Cerebellar nuclear complex (tissue), 1 donor: ENCODE measurements around the gene CAPN13.
A peak's percentile ranks its signal among the peaks of the same experiment; 100 is the strongest.

Experiments used
- DNase-seq, 2 experiments: peaks; one replicate each; lab custom pipeline; 2025; lab: John Stamatoyannopoulos, UW

Gene CAPN13

DNA sequence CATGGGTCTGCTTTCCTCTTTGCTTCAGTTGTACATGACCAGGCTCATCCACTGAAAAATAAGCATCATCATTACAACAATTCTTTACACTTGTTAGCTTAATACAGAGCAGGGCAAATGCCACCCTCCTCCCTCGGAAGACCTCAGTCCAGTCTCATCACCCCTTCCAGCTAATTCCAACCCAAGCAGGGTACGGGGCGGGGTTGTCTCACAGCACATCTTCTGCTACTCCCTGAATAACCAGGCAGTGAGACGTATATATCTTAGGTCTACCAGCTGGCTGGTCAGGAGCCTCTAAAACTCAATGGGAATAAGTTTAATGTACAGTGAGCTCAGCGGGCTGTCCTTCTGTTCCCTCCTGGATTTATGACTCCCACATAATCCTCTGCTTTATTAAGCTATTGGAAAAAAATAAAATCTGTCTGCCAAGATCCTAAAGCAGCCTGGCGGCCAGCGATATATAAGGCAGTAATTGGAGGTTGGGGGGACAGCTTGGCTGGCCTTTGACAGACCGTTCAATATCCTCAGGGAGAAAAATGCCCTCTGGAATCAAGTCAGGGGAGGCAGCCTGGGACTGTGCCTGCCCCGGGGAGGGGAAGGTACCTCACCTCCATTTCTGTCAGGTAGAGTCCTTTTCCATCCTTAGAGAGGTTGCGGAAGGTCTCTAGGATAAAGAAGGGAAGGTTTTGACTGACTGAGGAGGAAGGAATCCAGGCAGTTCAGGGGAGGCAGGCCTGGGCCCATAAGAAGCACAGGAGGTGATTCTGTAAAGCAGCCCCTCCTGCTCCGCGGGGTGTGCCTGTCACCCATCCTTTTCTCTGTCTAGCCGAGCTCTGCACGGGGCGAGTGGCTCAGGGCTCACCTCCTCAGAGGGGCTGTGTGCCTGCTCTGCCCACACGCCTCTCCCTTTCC, 76.3 kb downstream of the CAPN13 start:
- no peak for DNase-seq

DNA sequence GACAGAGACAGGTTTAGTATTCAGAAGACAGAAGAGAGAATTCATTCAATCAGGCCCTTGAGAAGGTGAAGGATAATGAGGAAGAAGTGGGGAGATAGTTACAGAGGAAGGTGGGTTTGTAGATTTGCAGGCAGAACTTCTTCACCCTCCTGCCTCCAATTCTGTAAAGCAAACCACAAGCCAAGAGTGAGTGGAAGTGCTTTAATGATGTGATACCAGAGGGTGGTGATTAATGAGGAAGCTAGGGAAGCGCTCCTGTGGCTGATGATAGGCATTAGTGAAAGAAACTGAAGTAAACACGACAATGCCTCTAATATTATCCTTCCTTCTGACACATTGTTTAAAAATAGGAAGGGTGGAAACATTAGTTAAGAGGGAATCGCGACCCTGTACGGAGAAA, 78.2 kb downstream of the CAPN13 start:
- DNase-seq, result no peak

DNA sequence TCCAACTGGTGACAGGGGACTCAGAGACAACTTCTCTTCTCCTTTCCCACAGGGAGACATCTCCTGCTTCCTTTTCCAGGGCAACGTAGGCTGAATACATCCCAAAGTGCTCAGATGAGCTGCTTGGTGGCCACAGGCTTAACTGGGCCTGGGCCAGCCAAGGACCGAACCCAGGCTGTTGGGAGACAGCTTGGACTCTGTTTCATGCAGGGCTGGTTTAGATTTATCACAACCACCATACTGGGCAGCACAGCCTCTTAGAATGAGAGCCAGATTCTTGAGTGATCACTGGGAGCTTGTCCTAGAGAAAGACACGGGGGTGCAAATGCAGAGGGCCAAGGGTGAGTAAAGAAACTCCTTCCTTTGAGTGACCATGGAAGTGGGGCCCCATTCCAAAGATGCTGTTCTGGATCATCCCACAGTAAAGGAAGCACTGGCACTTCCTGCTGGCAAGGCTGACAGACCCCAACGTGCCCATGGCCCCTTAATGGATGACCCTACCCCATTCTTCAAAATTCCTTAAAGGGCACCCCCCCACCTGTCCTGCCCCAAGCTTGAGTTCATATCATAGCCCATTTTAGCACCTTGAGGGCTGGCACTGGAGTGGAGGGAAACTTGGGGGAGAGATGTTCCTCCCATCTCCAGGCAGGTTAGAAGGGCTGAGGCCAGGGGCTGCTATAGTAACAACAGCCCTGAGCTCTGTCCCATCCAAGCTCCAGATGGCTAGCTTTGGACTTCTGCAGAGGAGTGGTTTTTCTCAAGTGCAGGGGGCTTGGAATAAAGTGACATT, 84.1 kb downstream of the CAPN13 start:
- DNase-seq, result no peak

DNA sequence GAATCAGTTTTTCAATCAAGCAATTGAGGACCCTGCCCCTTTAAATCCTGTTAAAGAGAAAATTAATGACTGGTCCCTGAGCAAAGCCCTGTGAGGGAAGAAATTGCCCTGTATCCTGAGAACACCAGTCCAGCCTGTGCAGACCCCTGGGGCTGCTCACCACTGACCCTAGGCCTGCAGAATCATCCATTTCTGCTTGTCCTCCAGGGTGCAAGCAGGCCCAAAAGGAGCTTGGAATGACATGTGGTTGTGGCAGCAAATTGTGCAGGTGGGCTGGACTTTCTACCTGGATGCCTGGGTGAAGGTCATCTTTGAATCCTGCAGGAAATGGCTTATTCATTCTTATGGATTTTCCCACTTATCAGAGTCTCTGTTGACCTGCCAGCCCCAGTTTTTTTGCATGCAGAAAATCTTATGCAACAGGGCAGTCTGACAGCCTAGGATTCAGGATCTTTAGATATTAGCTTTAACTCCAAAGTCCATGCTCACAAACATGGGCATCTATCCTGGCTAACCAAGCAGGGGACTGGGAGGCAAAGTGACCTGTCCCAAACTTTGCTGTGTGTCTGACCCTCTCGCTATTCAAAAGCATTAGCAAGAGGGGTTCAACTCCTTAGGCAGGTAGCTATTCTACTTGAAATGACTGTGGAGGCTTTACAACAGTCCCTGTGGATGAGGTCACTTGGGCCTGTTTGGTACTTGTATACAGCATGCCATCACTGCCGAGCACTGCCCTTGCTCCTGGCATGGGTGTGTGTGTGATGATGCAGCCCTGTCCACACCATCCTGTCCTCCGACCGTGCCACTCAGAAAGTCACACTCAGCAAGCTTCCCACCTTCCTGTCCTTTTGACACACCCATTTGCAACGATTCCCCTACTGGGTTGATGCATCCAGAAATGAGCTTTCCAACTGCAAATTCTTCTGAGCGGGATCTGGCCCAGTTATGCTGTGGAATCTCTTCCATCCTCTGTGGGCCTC, 85.3 kb downstream of the CAPN13 start:
- DNase-seq, result no peak

DNA sequence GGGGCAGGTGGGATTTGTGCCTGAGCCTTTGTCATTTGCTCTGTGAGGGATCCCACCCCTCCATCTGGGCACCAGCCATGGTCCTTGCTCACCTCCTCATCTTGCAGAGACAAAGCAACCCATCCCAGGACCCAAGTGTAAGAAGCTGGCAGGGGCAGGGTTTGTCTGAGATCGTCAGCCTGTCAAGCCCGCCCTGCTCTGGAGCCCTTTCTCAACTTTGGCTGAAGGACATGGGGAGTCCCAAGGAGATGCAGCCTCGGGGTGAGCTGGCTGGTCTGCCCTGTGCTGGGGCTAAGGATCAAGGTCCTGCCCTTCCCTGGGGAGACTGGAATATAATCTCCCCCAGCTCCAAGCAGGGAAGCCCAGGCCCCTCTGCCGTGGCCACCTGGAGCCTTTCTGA, 86.0 kb downstream of the CAPN13 start:
- no peak for DNase-seq

DNA sequence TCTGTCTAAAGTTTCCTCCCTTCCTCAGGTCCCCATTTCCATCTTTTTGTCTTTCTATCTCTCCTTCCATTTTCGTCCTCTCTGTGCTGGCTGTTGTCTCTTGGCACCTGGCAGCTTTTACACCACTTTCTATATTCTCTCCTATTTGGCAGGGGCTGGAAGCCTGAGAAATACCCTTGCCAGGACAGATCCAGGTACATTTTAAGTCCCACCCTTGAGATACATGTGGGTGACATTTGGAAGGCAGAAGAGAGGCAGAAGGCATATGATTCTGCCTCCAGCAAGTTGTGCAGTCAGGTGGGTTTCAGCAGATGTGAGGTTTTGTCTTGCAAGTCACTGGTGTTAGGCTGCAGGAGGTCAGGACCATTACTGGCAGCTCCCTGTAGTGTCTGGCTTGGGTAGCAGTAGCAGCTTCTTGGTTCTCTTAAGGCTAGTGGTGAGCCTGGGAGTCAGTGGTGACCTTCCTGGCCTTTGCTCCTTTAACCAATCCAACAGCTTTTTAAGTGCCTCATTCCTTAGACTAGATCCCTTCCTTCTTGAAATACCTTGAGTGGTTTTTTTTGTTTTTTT, 90.1 kb downstream of the CAPN13 start:
- DNase-seq, result no peak

DNA sequence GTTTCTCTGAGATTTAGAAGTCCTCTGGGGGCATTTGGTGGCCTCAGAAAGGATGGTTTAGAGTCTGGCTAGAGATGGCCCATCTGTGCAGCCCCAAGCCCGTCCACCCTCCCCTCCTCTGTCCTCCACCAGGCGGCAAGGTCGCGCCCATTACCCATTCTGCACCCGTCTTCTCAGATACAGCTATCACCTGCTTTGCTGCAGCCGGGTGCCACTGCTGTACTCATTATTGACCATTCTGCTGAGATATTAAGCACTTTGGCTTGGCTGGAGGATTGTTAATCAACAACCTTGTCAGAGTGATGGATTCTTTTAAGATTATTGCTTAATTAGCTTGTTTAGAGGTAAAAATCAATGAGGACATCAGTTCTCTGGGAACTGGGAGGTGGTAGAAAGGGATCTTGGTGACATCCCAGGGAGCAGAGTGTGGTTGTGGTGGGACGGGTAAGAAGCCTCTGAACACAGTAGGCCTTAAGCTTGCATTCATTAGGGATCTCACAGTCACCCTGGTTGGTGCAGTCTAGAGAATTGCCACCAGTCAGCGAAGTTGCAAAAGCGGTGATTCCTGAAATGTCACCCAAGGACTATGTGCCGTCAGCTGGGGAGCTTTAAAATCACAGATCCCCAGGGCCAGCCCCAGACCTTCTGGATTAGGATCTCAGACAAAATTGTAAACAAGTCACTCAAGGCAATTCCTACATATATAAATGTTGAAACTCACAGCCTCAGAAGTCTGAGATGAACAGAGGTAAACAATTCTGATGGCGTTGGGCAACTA, 90.9 kb downstream of the CAPN13 start:
- DNase-seq, result no peak

DNA sequence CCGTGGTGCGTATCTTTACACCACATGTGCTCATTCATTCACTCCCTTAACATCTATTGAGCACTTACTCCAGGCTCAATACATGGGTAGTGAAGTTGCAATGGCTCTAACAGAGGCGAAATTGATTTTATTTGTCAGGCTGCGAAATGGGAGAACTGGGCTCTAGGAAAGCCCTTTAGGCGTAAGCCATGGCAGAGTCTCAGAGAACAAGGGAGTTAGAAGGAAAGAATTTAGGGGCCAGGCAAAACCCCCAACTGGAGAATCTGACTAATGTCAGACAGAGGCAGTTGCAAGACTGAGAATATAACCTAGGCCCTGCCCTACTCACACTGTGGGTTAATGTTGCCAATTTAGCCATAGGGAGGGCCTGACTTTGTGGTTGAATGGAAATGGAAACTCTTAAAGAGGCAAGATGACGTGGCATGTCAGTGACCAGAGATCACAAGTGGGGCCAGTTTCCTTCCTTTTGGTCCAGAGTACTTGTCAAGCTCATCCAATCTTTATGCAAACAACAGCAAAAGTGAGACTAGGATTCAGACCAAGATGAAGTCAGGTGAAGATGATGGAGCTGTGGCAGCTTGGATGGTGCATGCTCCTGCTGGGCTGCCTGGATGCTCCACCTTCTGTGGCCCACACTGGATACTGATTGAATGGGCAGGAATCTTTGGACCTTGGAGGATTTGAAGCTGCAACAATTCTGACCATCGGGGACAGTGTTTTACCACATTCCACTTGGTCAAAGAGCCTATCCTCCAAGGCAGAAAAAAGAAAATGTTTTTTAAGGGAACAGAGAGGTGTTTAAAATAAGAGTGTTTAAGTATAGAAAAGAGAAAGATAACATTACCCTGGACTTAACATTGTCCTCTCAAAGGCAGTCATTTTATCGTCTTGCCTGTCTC, 92.2 kb downstream of the CAPN13 start:
- DNase-seq, result no peak

DNA sequence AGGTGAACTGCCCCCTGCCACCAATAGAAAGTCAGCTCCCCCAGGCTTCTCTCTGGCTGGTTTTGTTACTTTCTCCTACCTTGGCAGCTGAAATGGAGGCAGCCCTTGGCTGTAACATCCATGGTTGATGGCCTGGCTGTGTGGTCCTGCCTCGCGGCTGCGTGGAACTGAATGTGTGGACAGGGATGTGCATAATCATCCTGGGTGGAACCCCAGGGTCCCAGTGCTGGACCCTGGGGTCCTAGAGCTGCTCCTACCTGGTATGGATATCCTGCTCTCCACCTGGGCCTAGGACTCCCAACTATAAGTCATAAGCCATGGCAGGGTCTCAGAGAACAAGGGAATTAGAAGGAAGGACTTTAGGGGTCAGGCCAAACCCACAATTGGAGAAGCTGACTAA, 93.5 kb downstream of the CAPN13 start:
- no peak for DNase-seq

DNA sequence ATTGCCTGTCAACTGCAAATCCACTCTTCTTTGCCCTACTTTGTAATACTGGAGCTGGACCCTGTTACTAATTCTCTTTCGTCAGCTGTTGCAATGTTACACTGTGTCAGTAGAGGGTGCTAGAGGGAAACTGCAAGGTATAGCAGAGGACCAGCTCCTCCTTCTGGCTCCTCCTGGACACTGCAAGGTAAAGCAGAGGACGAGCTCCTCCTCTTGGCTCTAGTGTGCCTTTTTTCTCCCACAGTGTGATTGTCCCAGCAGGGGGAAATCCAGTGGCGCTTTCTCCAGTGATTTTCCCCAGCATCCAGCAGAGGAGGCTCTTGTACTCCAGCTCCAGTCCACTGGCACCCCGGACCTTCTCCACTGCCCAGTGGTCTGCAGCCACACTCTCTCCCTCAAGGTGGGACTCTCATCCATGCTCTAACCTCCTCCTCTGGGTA, 95.6 kb downstream of the CAPN13 start:
- peak in 1 of 2 experiments; percentile 8 for DNase-seq

DNA sequence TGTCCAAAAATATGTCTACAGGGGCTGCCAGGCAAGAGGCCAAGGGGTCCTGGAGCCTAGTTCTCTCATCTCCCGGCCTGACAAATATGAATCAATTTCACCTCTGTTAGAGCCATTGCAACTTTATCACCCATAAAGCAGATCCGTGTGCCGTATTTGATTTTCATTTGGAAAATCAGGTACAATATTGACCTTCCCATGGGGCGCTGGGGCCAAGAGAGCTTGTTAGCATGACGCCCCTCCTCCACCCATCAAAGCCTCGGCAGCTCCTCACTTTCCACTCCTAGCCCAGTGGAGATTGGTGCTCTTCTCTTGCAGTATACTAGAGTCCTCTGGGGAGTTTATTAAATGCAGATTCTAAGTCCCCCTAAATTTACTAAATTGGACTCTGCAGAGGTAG, 96.8 kb downstream of the CAPN13 start:
- DNase-seq, result no peak

DNA sequence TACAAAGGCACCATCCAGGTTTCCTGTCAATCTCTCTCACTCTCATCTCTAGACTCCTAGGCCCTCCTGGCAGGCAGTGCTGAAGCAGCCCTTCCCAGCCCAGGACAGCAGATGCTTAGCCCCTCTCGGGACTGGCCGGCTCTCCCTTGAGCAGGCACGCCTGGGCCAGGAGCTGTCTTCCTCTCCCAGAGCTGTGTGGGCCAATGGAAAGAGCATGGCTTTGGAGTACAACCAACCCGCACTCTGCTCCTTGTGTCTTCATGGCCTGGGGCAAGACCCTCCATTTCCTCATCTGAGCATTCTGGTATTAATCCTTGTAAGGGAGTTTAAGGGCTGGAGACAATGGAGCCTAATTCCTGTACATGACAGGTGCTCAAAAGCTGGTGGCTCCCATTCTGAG, 97.2 kb downstream of the CAPN13 start:
- DNase-seq, result no peak

DNA sequence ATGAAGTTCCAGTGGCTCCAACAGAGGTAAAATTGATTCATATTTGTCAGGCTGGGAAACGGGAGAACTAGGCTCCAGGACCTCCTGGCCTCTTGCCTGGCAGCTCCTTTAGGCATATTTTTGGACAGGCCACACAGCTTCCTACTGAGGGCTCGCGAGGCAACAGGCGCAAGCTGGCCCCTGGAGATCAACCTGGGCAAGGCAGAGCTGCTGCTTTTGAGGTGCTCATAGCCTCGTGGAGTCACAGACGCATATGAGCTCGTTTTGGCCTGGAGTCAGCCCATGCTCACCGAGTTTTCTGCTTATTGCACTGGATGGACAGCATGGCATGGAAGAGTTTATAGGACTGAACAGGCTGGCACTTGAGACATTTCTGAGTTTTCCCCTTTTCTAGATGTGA, 97.7 kb downstream of the CAPN13 start:
- no peak for DNase-seq

DNA sequence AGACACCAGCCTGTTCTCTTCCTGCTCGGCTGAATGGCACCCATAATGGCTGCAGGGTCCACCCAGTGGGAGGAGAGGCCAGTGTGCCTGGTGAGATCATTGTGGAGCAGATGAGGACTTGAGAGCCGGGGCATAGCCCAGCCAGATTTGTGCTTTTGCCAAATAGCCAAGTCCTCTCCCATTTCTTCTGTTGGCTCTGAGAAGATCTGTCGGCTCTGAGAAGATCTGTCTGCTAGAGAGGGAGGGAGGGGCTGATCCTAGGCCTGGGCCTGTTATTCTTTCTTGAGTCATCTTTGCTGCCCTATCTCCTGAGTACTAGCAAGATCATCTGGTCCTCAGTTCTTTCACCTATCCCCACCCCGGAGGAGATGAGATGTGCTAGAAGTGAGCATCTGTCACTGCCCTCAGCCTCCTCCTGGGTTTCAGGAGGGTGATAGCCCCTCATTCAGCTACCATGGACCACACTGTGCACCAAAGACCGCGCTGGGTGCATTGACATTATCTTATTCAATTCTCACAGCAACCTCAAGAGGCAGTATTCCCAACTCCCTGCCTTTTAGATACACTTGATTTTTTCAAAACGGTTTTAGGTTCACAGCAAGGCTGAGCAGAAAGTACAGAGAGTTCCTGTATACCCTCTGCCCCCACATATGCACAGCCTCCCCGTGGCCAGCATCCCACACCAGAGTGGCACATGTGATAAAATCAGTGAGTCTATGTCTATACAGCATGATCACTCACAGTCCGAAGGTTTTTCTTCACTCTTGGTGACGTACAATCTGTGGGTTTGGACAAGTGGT, 98.6 kb downstream of the CAPN13 start:
- DNase-seq, result no peak

DNA sequence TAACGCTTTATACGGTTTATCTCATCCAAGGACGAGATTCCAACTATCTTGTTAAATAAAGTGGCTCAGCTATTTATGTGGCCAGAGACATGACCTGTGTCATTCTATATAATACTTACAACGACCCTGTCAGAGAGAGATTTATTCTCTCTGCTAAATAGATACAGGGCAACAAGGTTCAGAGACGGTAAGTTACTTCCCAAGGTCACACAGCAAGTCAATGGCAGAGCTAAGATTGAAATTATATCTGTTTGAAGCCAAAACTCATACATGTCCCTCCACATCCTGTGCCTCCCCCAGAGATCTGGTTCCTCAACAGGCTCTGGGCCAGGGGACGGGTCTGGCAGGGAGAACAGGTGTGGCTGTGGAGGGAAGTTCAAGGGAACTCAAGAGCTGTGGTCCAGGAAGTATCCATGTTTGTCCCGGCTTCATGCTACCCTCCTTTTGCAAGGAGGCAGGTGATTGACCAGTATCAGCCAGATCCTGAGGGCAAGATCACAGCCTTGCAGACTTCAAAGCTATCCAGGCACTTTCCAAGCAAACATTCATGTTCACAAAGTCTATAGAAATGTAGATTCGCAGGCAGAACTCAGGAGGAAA, 99.8 kb downstream of the CAPN13 start:
- DNase-seq, result no peak

DNA sequence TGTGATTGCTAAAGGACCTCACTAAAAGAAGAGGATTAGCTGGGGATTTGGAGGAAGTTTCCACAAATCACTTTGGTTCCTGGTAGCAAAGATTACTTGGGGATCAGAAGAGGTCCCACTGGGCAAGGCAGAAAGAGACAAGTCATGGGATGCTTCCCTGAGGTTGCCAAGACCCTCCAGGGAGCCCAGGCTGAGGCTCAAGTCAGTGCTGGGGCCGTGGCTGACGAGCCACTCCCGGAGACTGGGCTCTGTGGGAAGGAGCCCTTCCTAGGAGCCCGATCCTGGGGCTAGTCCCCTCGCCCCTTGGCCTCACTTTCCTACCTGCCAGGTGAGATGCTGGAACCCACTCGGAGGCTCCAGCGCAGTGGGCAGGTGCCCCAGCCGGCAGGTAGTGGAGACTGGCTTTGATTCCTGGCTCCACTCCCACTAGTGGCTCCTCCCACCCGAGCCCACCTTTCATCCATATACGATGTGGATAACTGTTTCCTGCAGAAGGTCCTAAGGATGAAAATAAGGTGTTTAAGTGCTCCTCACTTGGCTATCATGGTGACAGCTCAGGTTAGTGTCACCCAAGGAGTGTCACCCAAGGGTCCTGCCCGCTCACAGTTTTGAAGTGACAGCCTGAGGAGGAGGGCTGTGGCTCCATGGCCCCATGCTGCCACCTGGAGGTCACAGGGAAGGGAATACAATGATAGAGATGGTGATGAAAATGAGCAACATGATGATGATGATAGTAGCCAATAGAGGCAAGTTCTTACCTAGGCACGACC, 100.5 kb downstream of the CAPN13 start:
- DNase-seq, result no peak

DNA sequence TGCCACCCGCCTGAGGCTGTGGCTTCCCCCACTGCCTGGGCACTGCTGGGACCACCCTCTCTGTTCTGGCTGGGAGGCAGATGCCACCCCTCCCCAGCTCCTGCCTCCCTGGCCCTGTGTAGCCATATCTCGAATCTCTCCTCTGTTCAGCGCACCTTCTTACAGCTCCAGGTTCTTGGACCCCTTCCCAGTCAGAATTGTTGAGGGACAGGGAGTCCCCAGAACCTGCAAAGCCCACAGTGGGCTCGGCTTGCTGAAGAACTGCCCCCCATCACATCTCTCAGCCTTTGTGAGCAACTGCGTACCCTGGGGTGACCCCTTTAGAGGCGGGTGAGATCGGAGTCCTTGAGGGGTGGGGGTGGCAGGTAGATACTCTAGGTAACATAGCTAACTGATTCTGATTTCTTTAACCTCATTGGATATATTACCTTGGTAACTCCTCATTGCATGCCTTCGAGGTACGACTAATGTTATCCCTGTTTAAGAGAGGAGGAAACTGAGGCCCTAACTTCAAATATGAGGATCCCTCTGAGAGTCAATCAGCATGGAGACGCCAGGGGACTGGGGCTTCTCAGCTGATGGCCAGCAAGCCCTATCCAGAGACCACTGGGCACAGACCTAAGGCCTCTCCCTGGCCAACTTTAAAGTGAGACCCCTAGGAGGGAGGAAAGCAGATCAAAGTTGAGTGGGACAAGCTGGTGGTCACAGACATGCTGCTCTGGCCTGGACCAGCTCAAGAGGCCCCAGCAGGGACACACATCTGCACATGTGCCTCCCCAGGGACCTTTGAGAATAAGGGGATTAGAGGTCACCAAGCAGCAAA, 101.3 kb downstream of the CAPN13 start:
- no peak for DNase-seq
